Lower leg skin (tissue), 4 donors: ENCODE measurements around the gene MAP3K14. TPM values are rescaled to one million over a fixed set of nuclear protein-coding genes. Genes with fewer than 3 reads are reported as not detected.

Experiments used
- DNase-seq, 2 donors: peaks; one replicate each; pipeline ENCODE4 v3.0.0-alpha.2; 2019; ENCODE audit warnings: low spot score in 2 of 2
- H3K4me3 ChIP-seq: fragments of 200-600 bp; sonication (generic); 2 replicates; pipeline ENCODE4 v1.5.1; 2017; ENCODE audit warnings: mild to moderate bottlenecking, low read depth; ENCODE audit not compliant: poor library complexity, severe bottlenecking
- CTCF ChIP-seq, 3 donors: fragments of 450-650 bp; IDR thresholded peaks; one replicate each; pipeline ENCODE4 v1.5.1; 2016; ENCODE audit warnings: antibody characterized with exemption in 3 of 3, mild to moderate bottlenecking in 3 of 3, moderate library complexity in 2 of 3
- POLR2A ChIP-seq, 2 donors: fragments of 450-650 bp; IDR thresholded peaks; one replicate each; pipeline ENCODE4 v1.6.1; 2016 to 2017; ENCODE audit warnings: antibody characterized with exemption in 2 of 2, mild to moderate bottlenecking in 1 of 2, moderate library complexity in 1 of 2
- WGBS, 2 donors: methylation state at CpG; one replicate each; pipeline ENCODE4 v1.1.5; 2018; 5-methylcytosine and 5-hydroxymethylcytosine counted together
- intact Hi-C: fragments of 100-400 bp; cut with DNase I; formaldehyde crosslinking; loops from one replicate; pipeline ENCODE4 v1.15.0; 2023; ENCODE audit warnings: low total_unique reads
- total RNA-seq, 4 donors: library from RNA; depleted of rRNA; stranded (reverse); fragments of >200 nt; gene quantifications; one replicate each; pipeline ENCODE4 v1.1.0, GENCODE V29; 2016

The MAP3K14 gene
- total RNA-seq: 10 to 100 TPM in 3 of 4 donors, 1 to 10 TPM in 1; 8.1 to 13.0 (median 11.0) TPM

- intact Hi-C loops: no loop called here
- TF ChIP-seq CTCF (IDR thresholded peaks at IDR 0.05): no peak
- TF ChIP-seq POLR2A (IDR thresholded peaks at IDR 0.05): peak in 1 of 2 donors; percentile 60
- DNase-seq: peak in 1 of 2 donors; percentile 95
- 0 to 1% methylated on average over 30 to 37 of the region's 83 CpGs for WGBS, 2 donors
- H3K4me3 ChIP-seq: peak within 1 kb of the TSS; percentile 45
Observed at GRCh38 chr17:45316434-45317110, at the start of gene MAP3K14. TSS of gene MAP3K14 (minus strand) at chr17:45317020. CDS start at chr17:45290745, 26,275 bp downstream.

DNA sequence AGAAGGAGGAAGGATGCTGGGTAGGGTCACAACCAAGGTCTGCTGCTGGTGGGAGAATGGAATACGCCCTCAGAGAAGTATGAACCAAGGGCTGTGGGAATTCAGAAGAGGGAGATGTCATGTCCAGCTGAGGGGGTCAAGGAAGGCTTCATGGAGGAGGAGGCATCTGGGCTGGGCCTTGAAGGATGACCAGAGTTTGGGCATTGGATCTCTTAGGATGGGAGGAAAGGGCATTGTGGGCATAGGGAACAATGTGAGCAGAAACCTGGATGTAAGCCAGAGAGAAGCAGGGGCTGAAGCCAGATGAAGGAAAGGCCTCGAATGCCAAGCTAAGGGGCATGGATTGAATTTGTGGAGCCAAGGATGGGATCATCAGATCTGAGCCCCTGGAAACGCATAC, 49.2 kb upstream of the MAP3K14 start:
- peak in 1 of 2 donors; percentile 8 for DNase-seq
- H3K4me3 ChIP-seq: no peak overlapping the region
- intact Hi-C loops: no loop called here
- 54 to 84% methylated on average over 3 of the region's 3 CpGs for WGBS, 2 donors
- no peak for TF ChIP-seq POLR2A (IDR thresholded peaks at IDR 0.05)
- no peak for TF ChIP-seq CTCF (IDR thresholded peaks at IDR 0.05)

GRCh38 chr17:45364531-45365390, 47.9 kb upstream of the MAP3K14 start:
- DNase-seq: peak in 1 of 2 donors; percentile 84
- TF ChIP-seq CTCF (IDR thresholded peaks at IDR 0.05): no peak
- 70 to 74% methylated on average over 17 of the region's 17 CpGs for WGBS, 2 donors
- intact Hi-C loops: no loop called here
- no peak overlapping the region for H3K4me3 ChIP-seq

GRCh38 chr17:45363498-45363897, 46.7 kb upstream of the MAP3K14 start:
- DNase-seq: peak in 1 of 2 donors; percentile 48
- intact Hi-C loops: no loop called here
- 94 to 96% methylated on average over 3 of the region's 3 CpGs for WGBS, 2 donors

DNA sequence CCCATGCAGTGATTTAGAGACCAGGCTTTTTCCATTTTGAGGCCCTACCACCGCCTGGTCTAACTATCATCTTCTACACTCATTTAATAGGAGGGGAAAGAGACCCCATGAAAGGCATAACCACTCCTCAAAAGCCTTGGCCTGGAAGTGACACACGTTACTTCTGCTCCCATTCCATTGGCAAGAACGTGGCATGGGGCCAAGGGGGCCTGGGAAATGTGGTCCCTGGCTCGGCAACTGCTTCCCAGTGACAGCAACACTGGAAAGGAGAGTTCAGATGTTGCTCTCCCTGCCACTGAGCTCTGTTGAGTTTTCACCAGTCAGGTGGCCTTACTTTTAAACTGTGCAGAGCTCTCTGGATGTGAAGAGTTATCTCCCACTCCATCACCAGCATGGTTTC, 45.2 kb upstream of the MAP3K14 start:
- no peak overlapping the region for H3K4me3 ChIP-seq
- WGBS, 2 donors: 73 to 87% methylated on average over 4 of the region's 4 CpGs
- peak in 1 of 2 donors; percentile 73 for DNase-seq
- TF ChIP-seq POLR2A (IDR thresholded peaks at IDR 0.05) (no peak), CTCF (IDR thresholded peaks at IDR 0.05) (no peak)
- intact Hi-C loops: no loop called here

More at GRCh38 chr17:45363498-45363897, 46.7 kb upstream of the MAP3K14 start:
- no peak for TF ChIP-seq POLR2A (IDR thresholded peaks at IDR 0.05)
- TF ChIP-seq CTCF (IDR thresholded peaks at IDR 0.05): no peak
- no peak overlapping the region for H3K4me3 ChIP-seq
